Prostate gland (tissue), 2 donors: ENCODE measurements around the gene KCND3.

Source experiments
- POLR2A ChIP-seq: fragments of 450-650 bp; IDR thresholded peaks from one replicate; pipeline ENCODE4 v1.6.1; 2016; ENCODE audit warnings: antibody characterized with exemption, mild to moderate bottlenecking
- POLR2AphosphoS5 ChIP-seq: sonication (generic); formaldehyde crosslinking; IDR thresholded peaks from one replicate; pipeline ENCODE4 v1.6.1; 2017; ENCODE audit warnings: antibody characterized with exemption
- TF ChIP-seq, protein P1 (sequence below), 4 experiments: fragments of 200-600 bp in 2 of 4; fragments of 450-650 bp in 2 of 4; sonication (generic) in 2 of 4; IDR thresholded peaks; 1 replicate in 3 of 4; 2 replicates in 1 of 4; pipeline ENCODE4 v1.5.1; 2016 to 2019; ENCODE audit warnings: antibody characterized with exemption in 4 of 4, mild to moderate bottlenecking in 2 of 4, moderate library complexity in 2 of 4

DNA sequence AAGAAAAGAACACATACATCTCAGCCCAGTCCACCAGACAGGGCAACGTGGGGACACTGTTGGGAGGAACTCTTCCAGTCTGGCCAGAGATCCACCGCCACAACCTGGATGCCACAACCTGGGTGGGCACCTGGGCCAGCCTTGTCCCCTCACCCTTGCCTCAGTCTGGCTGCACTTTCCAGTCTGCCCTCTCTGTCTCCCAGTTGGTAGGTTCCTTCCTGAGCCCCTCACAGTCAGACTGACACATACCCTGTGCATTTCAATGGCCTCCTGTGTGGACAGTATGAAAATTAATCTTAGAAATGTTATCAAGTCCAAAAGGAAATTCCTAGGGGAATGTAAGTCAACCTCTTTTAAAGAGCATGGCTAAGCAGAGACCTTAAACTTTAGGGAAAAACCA lies 184.2 kb downstream of the KCND3 start:
- TF ChIP-seq POLR2A (no peak), POLR2AphosphoS5 (no peak)
- TF ChIP-seq, protein P1, sequence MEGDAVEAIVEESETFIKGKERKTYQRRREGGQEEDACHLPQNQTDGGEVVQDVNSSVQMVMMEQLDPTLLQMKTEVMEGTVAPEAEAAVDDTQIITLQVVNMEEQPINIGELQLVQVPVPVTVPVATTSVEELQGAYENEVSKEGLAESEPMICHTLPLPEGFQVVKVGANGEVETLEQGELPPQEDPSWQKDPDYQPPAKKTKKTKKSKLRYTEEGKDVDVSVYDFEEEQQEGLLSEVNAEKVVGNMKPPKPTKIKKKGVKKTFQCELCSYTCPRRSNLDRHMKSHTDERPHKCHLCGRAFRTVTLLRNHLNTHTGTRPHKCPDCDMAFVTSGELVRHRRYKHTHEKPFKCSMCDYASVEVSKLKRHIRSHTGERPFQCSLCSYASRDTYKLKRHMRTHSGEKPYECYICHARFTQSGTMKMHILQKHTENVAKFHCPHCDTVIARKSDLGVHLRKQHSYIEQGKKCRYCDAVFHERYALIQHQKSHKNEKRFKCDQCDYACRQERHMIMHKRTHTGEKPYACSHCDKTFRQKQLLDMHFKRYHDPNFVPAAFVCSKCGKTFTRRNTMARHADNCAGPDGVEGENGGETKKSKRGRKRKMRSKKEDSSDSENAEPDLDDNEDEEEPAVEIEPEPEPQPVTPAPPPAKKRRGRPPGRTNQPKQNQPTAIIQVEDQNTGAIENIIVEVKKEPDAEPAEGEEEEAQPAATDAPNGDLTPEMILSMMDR (IDR thresholded peaks at IDR 0.05): no peak
